PFSK-1 (cell line): Measurements from ENCODE around the gene LGALSL.

Experiments used
- FOXP2 ChIP-seq: optimal IDR thresholded peaks from 2 replicates; pipeline ENCODE3; 2011; ENCODE audit warnings: borderline replicate concordance, control low read depth, inconsistent platforms; ENCODE audit not compliant: insufficient read depth; ENCODE audit errors: extremely low read length, extremely low read depth
- POLR2AphosphoS5 ChIP-seq: IDR thresholded peaks from 2 replicates; pipeline ENCODE4 v1.6.1; 2012; ENCODE audit warnings: low read depth, mild to moderate bottlenecking, control low read depth, low read length, moderate library complexity
- REST ChIP-seq, 2 experiments: IDR thresholded peaks; 2 replicates each; pipeline versions ENCODE4 v1.6.1 to v1.8.0; 2011 to 2012; ENCODE audit warnings: low read depth in 2 of 2, low read length in 2 of 2, control low read depth in 1 of 2, inconsistent platforms in 1 of 2, mild to moderate bottlenecking in 1 of 2, moderate library complexity in 1 of 2; ENCODE audit not compliant: insufficient read depth in 1 of 2
- SIN3A ChIP-seq: IDR thresholded peaks from 2 replicates; pipeline ENCODE4 v1.6.1; 2012; ENCODE audit warnings: mild to moderate bottlenecking, low read length, moderate library complexity, borderline replicate concordance; ENCODE audit not compliant: insufficient read depth
- TAF1 ChIP-seq: IDR thresholded peaks from 2 replicates; pipeline ENCODE4 v1.6.1; 2012; ENCODE audit warnings: low read length, control low read depth, borderline replicate concordance; ENCODE audit not compliant: insufficient read depth

LGALSL gene

GRCh38 chr2:64440843-64441242, 13.1 kb upstream of the LGALSL start:
- TF ChIP-seq SIN3A (no peak), FOXP2 (no peak), TAF1 (no peak), POLR2AphosphoS5 (no peak), REST (IDR thresholded peaks at IDR 0.05; ENCODE audit: insufficient read depth in 1 of 2, low read depth in 2 of 2, low read length in 2 of 2) (no peak)

- TF ChIP-seq POLR2AphosphoS5 (no peak), FOXP2 (no peak), REST (IDR thresholded peaks at IDR 0.05; ENCODE audit: insufficient read depth in 1 of 2, low read depth in 2 of 2, low read length in 2 of 2) (no peak), TAF1 (no peak), SIN3A (no peak)
Measured at GRCh38 chr2:64442277-64442676, 11.7 kb upstream of the LGALSL start.

GRCh38 chr2:64442801-64443429, 11.0 kb upstream of the LGALSL start:
- TF ChIP-seq TAF1 (no peak), SIN3A (no peak)

GRCh38 chr2:64447317-64448040, 6.5 kb upstream of the LGALSL start:
- TF ChIP-seq SIN3A (no peak), POLR2AphosphoS5 (no peak), FOXP2 (no peak), REST (IDR thresholded peaks at IDR 0.05; ENCODE audit: insufficient read depth in 1 of 2, low read depth in 2 of 2, low read length in 2 of 2) (no peak), TAF1 (no peak)

DNA sequence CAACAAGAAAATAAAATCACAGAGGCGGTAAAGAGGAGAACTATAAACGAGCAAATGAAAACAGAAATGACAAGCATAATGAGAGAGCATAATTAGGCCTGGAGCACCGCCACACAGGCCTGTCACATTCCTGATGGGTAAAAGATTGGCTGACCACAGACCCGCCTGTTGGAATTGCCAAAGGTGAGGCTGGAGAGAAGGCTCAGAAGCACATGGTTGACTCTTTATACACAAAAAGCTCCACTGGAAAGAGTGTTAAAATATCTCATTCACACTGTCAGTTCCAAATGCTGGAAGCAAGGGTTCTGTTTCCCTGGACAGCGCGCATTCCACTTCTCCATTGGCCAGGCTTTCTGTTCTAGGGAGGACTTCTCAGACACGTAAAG, 5.9 kb upstream of the LGALSL start:
- TF ChIP-seq SIN3A (no peak), FOXP2 (no peak), POLR2AphosphoS5 (no peak), REST (IDR thresholded peaks at IDR 0.05; ENCODE audit: insufficient read depth in 1 of 2, low read depth in 2 of 2, low read length in 2 of 2) (no peak), TAF1 (no peak)
